ENCODE data around the gene CD27. TPM values are rescaled to one million over a fixed set of nuclear protein-coding genes. Genes with fewer than 3 reads are reported as not detected.

The CD27 gene
- total and polyA plus RNA-seq, 10 donors: 49.2 to 193 (median 72.3) TPM

GRCh38 chr12:6450869-6451347 is 6.2 kb downstream of the CD27 start:
- Histone ChIP-seq H3K27ac (peak overlapping the region; percentile 85 to 99 (median 98)), H3K4me3 (peak overlapping the region; percentile 49 to 92 (median 74)), H3K36me3 (peaks cover 0 to 69% (median 20%) of the 10 kb centered on the region in 6 donors), H3K27me3 (replicated peaks in 1 of 7) (no peaks in the 10 kb centered on the region), H3K4me1 (peaks cover 19 to 93% (median 55%) of the 10 kb centered on the region in 6 donors), H3K9me3 (no peaks in the 10 kb centered on the region)
- WGBS, 5 donors: 12 to 19% (median 17%) methylated on average over 11 of the region's 11 CpGs
- TF ChIP-seq POLR2A (IDR thresholded peaks at IDR 0.05): no peak
- no peak for TF ChIP-seq POLR2AphosphoS5 (IDR thresholded peaks at IDR 0.05)
- TF ChIP-seq CTCF (IDR thresholded peaks at IDR 0.05 in 8 of 11, conservative IDR thresholded peaks at IDR 0.05 in 3 of 11): no peak
- intact Hi-C loops (cut with DNase I; ENCODE audit: low total_unique reads): no loop called here
- DNase-seq: peak; percentile 83

- Histone ChIP-seq H3K27me3 (replicated peaks in 1 of 7) (no peaks in the 10 kb centered on the region), H3K9me3 (no peaks in the 10 kb centered on the region), H3K4me1 (peaks cover 19 to 92% (median 54%) of the 10 kb centered on the region in 6 donors), H3K4me3 (peak within 1 kb of the TSS; percentile 49 to 92 (median 74)), H3K27ac (peak within 1 kb of the TSS; percentile 85 to 99 (median 98)), H3K36me3 (peaks cover 0 to 70% (median 25%) of the 10 kb centered on the region in 6 donors)
- intact Hi-C loops (cut with DNase I; ENCODE audit: low total_unique reads): no loop called here
- WGBS, 5 donors: 0 to 1% (median 0%) methylated on average over 25 to 27 of the region's 27 CpGs
- DNase-seq: peak; percentile 92
- TF ChIP-seq POLR2A (IDR thresholded peaks at IDR 0.05) (peak in 1 of 3 donors; percentile 54), POLR2AphosphoS5 (IDR thresholded peaks at IDR 0.05) (peak; percentile 84 to 86 (median 85)), CTCF (IDR thresholded peaks at IDR 0.05 in 8 of 11, conservative IDR thresholded peaks at IDR 0.05 in 3 of 11) (peak in 2 of 11 experiments; percentile 4 to 6)
These were observed 6.8 kb downstream of the CD27 start, which contains the start of gene TAPBPL for GRCh38 chr12:6451348-6452244. Gene TAPBPL, plus strand, starts transcription at chr12:6452042. Its CDS starts 207 bp downstream, at chr12:6452249.

- H3K27me3 ChIP-seq (replicated peaks in 1 of 7): no peaks in the 10 kb centered on the region
- no peaks in the 10 kb centered on the region for H3K9me3 ChIP-seq
- H3K4me3 ChIP-seq: peak overlapping the region; percentile 49 to 92 (median 74)
- 2 to 13% (median 7%) methylated on average over 8 to 9 of the region's 9 CpGs for WGBS, 5 donors
- no peak for DNase-seq
- peaks cover 0 to 70% (median 31%) of the 10 kb centered on the region in 6 donors for H3K36me3 ChIP-seq
- intact Hi-C loops (cut with DNase I; ENCODE audit: low total_unique reads): no loop called here
- peaks cover 19 to 92% (median 52%) of the 10 kb centered on the region in 6 donors for H3K4me1 ChIP-seq
- TF ChIP-seq POLR2AphosphoS5 (IDR thresholded peaks at IDR 0.05): peak in 1 of 3 donors; percentile 25
- no peak for TF ChIP-seq CTCF (IDR thresholded peaks at IDR 0.05 in 8 of 11, conservative IDR thresholded peaks at IDR 0.05 in 3 of 11)
- peak overlapping the region; percentile 85 to 99 (median 98) for H3K27ac ChIP-seq
These were observed 7.6 kb downstream of the CD27 start for GRCh38 chr12:6452245-6452943.

Measured in spleen (tissue), 11 donors.